Peyer's patch (tissue), 4 donors: Measurements from ENCODE around the gene WNT9A.

ENCODE experiments used
- POLR2A ChIP-seq, 2 donors: fragments of 450-650 bp; IDR thresholded peaks; one replicate each; pipeline ENCODE4 v1.5.1; 2017; ENCODE audit warnings: antibody characterized with exemption in 2 of 2, mild to moderate bottlenecking in 2 of 2, moderate library complexity in 2 of 2
- TF ChIP-seq, protein P1 (sequence below), 6 experiments: fragments of 450-650 bp in 4 of 6; fragments of 200-600 bp in 2 of 6; sonication (generic) in 1 of 6; IDR thresholded peaks; one replicate each; pipeline ENCODE4 v1.5.1; 2017 to 2019; ENCODE audit warnings: antibody characterized with exemption in 6 of 6, mild to moderate bottlenecking in 3 of 6, moderate library complexity in 1 of 6

DNA sequence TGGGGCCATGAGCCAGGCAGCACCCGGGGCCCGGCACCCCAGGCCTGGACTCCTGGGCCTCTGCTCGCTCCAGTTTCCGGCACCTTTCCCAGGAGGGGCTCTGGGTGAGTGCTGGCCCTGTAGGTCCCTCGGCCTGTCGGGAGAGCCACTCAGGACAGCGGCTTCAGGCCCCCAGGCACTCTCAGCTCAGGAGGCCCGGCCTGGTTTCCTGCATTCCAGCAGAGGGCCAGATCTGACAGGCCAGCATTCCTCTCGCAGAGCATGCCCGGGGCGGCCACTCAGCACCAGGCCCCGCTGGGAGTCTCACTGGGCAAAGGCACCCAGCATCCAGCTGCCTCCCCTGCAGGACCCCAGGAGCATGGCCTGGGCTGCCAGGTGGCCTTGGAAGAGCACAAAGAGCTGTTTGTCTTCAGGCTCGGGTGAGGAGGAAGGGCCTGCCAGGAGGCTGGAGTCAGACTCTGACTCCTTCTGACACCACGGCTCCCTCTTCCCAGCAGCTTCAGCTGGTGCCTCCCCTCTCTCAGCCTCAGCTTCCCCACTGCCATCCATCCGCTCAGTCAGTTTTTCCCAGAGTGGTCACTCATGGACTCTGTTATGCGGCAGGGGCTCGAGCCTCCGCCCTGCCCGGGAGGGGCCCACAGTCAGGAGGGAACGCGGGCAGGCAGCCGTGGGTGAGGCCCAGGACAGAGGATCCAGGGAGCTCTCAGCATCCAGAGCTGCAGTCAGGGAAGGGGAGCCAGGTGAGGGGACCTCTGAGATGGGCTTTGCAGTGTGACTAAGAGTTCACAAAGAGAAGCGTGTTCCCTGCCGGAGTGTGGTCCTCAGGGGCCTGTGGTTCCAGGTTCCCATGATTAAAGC lies 51.7 kb downstream of the WNT9A start:
- TF ChIP-seq, protein P1, sequence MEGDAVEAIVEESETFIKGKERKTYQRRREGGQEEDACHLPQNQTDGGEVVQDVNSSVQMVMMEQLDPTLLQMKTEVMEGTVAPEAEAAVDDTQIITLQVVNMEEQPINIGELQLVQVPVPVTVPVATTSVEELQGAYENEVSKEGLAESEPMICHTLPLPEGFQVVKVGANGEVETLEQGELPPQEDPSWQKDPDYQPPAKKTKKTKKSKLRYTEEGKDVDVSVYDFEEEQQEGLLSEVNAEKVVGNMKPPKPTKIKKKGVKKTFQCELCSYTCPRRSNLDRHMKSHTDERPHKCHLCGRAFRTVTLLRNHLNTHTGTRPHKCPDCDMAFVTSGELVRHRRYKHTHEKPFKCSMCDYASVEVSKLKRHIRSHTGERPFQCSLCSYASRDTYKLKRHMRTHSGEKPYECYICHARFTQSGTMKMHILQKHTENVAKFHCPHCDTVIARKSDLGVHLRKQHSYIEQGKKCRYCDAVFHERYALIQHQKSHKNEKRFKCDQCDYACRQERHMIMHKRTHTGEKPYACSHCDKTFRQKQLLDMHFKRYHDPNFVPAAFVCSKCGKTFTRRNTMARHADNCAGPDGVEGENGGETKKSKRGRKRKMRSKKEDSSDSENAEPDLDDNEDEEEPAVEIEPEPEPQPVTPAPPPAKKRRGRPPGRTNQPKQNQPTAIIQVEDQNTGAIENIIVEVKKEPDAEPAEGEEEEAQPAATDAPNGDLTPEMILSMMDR (IDR thresholded peaks at IDR 0.05), result no peak
- no peak for TF ChIP-seq POLR2A (IDR thresholded peaks at IDR 0.05)
